H9 (cell line): Measurements from ENCODE around the gene NCAM2. TPM values are rescaled to one million over a fixed set of nuclear protein-coding genes. Genes with fewer than 3 reads are reported as not detected.

Source experiments
- DNase-seq: peaks from one replicate; pipeline ENCODE4 v3.0.0-alpha.2; 2017
- H2AFZ ChIP-seq: one replicate; pipeline ENCODE4 v1.6.1; 2013; ENCODE audit warnings: mild to moderate bottlenecking, low read length, control low read depth, moderate library complexity
- H2AK5ac ChIP-seq: 2 replicates; pipeline ENCODE4 v1.6.1; 2013; ENCODE audit warnings: low read length, control low read depth, mixed read lengths; ENCODE audit not compliant: insufficient read length
- H2BK120ac ChIP-seq: one replicate; pipeline ENCODE4 v1.6.1; 2013; ENCODE audit warnings: low read depth, mild to moderate bottlenecking, low read length, control low read depth, inconsistent platforms; ENCODE audit not compliant: poor library complexity, severe bottlenecking
- H2BK12ac ChIP-seq: 2 replicates; pipeline ENCODE4 v1.6.1; 2013; ENCODE audit warnings: low read length, control low read depth, mixed read lengths, low read depth; ENCODE audit not compliant: insufficient read length
- H2BK15ac ChIP-seq: 2 replicates; pipeline ENCODE4 v1.6.1; 2013; ENCODE audit warnings: low read depth, low read length, control low read depth
- H2BK20ac ChIP-seq: one replicate; pipeline ENCODE4 v1.6.1; 2013; ENCODE audit warnings: low read depth, mild to moderate bottlenecking, low read length, control low read depth, inconsistent platforms; ENCODE audit not compliant: poor library complexity, severe bottlenecking
- H2BK5ac ChIP-seq: 2 replicates; pipeline ENCODE4 v1.6.1; 2013; ENCODE audit warnings: low read length, control low read depth, mixed read lengths; ENCODE audit not compliant: insufficient read length
- H3K14ac ChIP-seq: 2 replicates; pipeline ENCODE4 v1.6.1; 2013; ENCODE audit warnings: low read length, control low read depth; ENCODE audit not compliant: insufficient read depth
- H3K18ac ChIP-seq: 2 replicates; pipeline ENCODE4 v1.6.1; 2013; ENCODE audit warnings: low read depth, mild to moderate bottlenecking, mixed read lengths, low read length, control low read depth; ENCODE audit not compliant: insufficient read length
- H3K23ac ChIP-seq: 2 replicates; pipeline ENCODE4 v1.6.1; 2013; ENCODE audit warnings: low read length, control low read depth, mixed read lengths, low read depth; ENCODE audit not compliant: insufficient read length
- H3K23me2 ChIP-seq: 2 replicates; pipeline ENCODE4 v1.6.1; 2013; ENCODE audit warnings: low read depth, mild to moderate bottlenecking, mixed read lengths, low read length, control low read depth; ENCODE audit not compliant: insufficient read length, poor library complexity, severe bottlenecking
- H3K27ac ChIP-seq: 2 replicates; pipeline ENCODE4 v1.5.1; 2013; ENCODE audit warnings: low read length, control low read depth, mixed read lengths, low read depth; ENCODE audit not compliant: insufficient read length
- H3K27me3 ChIP-seq: 2 replicates; pipeline ENCODE4 v1.6.1; 2013; ENCODE audit warnings: low read length, control low read depth, inconsistent platforms; ENCODE audit not compliant: insufficient read depth
- H3K4ac ChIP-seq: 2 replicates; pipeline ENCODE4 v1.6.1; 2013; ENCODE audit warnings: low read depth, mild to moderate bottlenecking, control low read depth, inconsistent platforms, low read length, moderate library complexity
- H3K4me1 ChIP-seq: 2 replicates; pipeline ENCODE4 v1.6.1; 2013; ENCODE audit warnings: low read length, control low read depth, inconsistent platforms; ENCODE audit not compliant: insufficient read depth
- H3K4me2 ChIP-seq: 2 replicates; pipeline ENCODE4 v1.6.1; 2013; ENCODE audit warnings: low read length, control low read depth, mixed read lengths; ENCODE audit not compliant: insufficient read length, insufficient read depth
- H3K56ac ChIP-seq: 2 replicates; pipeline ENCODE4 v1.6.1; 2013; ENCODE audit warnings: low read depth, mild to moderate bottlenecking, mixed read lengths, low read length, control low read depth; ENCODE audit not compliant: insufficient read length
- H3K79me1 ChIP-seq: 2 replicates; pipeline ENCODE4 v1.6.1; 2013; ENCODE audit warnings: low read depth, mild to moderate bottlenecking, moderate library complexity, low read length, control low read depth, inconsistent platforms; ENCODE audit not compliant: insufficient read depth, poor library complexity, severe bottlenecking
- H3K79me2 ChIP-seq: 2 replicates; pipeline ENCODE4 v1.6.1; 2013; ENCODE audit warnings: low read length, control low read depth, inconsistent platforms; ENCODE audit not compliant: insufficient read depth
- H3K9ac ChIP-seq: 2 replicates; pipeline ENCODE4 v1.6.1; 2013; ENCODE audit warnings: low read length, control low read depth, mixed read lengths; ENCODE audit not compliant: insufficient read length; ENCODE audit errors: extremely low read depth
- H3K9me3 ChIP-seq: one replicate; pipeline ENCODE4 v1.6.1; 2013; ENCODE audit warnings: low read depth, low read length, inconsistent platforms; ENCODE audit not compliant: control insufficient read depth
- H3T11ph ChIP-seq: one replicate; pipeline ENCODE4 v1.6.1; 2013; ENCODE audit warnings: mild to moderate bottlenecking, low read length, control low read depth, inconsistent platforms
- H4K20me1 ChIP-seq: one replicate; pipeline ENCODE4 v1.6.1; 2013; ENCODE audit not compliant: control insufficient read depth, insufficient read length, insufficient read depth
- H4K5ac ChIP-seq: 2 replicates; pipeline ENCODE4 v1.6.1; 2013; ENCODE audit warnings: low read depth, mild to moderate bottlenecking, mixed read lengths, low read length, control low read depth; ENCODE audit not compliant: insufficient read length
- H4K8ac ChIP-seq: replicated peaks from 2 replicates; pipeline ENCODE4 v1.6.1; 2013; ENCODE audit warnings: low read length, control low read depth, mixed read lengths, low read depth; ENCODE audit not compliant: insufficient read length
- H4K91ac ChIP-seq: 2 replicates; pipeline ENCODE4 v1.6.1; 2013; ENCODE audit warnings: low read depth, mild to moderate bottlenecking, moderate library complexity, mixed read lengths, low read length, control low read depth; ENCODE audit not compliant: insufficient read length
- H3K27ac Mint-ChIP-seq, 3 experiments: 2 replicates in 2 of 3; 3 replicates in 1 of 3; pipeline ENCODE4 v1.8.0; 2020 to 2021; ENCODE audit warnings: mixed read lengths in 3 of 3, mild to moderate bottlenecking in 1 of 3, moderate library complexity in 1 of 3
- H3K27me3 Mint-ChIP-seq: 2 replicates; pipeline ENCODE4 v1.8.0; 2021; ENCODE audit warnings: low read depth, mild to moderate bottlenecking, moderate library complexity, mixed read lengths
- H3K36me3 Mint-ChIP-seq, 3 experiments: 2 replicates in 2 of 3; 3 replicates in 1 of 3; pipeline ENCODE4 v1.8.0; 2020 to 2021; ENCODE audit warnings: low read depth in 3 of 3, mixed read lengths in 3 of 3; ENCODE audit not compliant: insufficient read depth in 1 of 3
- H3K4me1 Mint-ChIP-seq, 2 experiments: 2 replicates each; pipeline ENCODE4 v1.8.0; 2020; ENCODE audit warnings: mixed read lengths in 2 of 2
- H3K4me3 Mint-ChIP-seq, 2 experiments: 2 replicates in 1 of 2; 3 replicates in 1 of 2; pipeline ENCODE4 v1.8.0; 2020 to 2021; ENCODE audit warnings: mild to moderate bottlenecking in 2 of 2, mixed read lengths in 2 of 2, moderate library complexity in 1 of 2
- H3K9me3 Mint-ChIP-seq, 2 experiments: 2 replicates in 1 of 2; 3 replicates in 1 of 2; pipeline ENCODE4 v1.8.0; 2020; ENCODE audit warnings: mild to moderate bottlenecking in 2 of 2, mixed read lengths in 2 of 2, moderate library complexity in 1 of 2
- WGBS: extraction: QIAGEN DNeasy Blood & Tissue Kit; methylation state at CpG from one replicate; pipeline ENCODE4 v1.1.7; 2013; ENCODE audit warnings: missing lambda C conversion rate, low lambda C conversion rate, mixed read lengths; ENCODE audit not compliant: insufficient read length; ENCODE audit errors: extremely low coverage; 5-methylcytosine and 5-hydroxymethylcytosine counted together
- total RNA-seq: library from RNA; stranded (reverse); gene quantifications from 2 replicates; pipeline ENCODE4 v1.2.1, GENCODE V29; 2021
- TF ChIP-seq, protein P1 (sequence below): fragments of 200-600 bp; sonication (generic); conservative IDR thresholded peaks from 3 replicates; pipeline ENCODE4 v1.8.0; 2021; ENCODE audit warnings: antibody characterized with exemption, mild to moderate bottlenecking

Gene NCAM2
- total RNA-seq, 1 experiment from 2014 or later = 2.2 TPM

DNA sequence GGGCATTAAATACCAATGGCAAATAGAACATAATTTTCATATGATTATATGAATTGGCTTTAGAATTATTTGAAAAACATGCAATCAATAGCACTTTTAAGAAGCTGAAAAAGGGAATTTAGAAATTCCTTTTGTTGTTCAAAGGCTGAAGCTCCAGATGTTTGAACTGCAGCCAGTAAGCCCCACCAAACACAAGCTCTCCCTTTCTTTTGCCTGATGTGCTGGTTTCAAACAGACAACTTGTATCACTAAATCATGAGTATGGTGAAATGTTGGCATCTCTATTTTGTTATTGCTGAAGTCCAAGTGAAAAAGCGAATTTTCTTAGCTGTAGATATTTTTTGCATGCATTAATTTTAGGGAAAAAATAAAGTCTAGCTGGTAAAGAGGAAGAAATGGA lies 27.5 kb upstream of the NCAM2 start:
- H3K79me2 ChIP-seq = no peaks in the 10 kb centered on the region
- no peaks in the 10 kb centered on the region for H3K4me1 ChIP-seq
- no peaks in the 10 kb centered on the region for H3K27me3 Mint-ChIP-seq
- no peak overlapping the region for H3K18ac ChIP-seq
- no peak overlapping the region for H2AK5ac ChIP-seq
- TF ChIP-seq, protein P1, sequence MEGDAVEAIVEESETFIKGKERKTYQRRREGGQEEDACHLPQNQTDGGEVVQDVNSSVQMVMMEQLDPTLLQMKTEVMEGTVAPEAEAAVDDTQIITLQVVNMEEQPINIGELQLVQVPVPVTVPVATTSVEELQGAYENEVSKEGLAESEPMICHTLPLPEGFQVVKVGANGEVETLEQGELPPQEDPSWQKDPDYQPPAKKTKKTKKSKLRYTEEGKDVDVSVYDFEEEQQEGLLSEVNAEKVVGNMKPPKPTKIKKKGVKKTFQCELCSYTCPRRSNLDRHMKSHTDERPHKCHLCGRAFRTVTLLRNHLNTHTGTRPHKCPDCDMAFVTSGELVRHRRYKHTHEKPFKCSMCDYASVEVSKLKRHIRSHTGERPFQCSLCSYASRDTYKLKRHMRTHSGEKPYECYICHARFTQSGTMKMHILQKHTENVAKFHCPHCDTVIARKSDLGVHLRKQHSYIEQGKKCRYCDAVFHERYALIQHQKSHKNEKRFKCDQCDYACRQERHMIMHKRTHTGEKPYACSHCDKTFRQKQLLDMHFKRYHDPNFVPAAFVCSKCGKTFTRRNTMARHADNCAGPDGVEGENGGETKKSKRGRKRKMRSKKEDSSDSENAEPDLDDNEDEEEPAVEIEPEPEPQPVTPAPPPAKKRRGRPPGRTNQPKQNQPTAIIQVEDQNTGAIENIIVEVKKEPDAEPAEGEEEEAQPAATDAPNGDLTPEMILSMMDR = no peak
- H3K36me3 Mint-ChIP-seq = no peaks in the 10 kb centered on the region
- no peak overlapping the region for H2BK15ac ChIP-seq
- H4K91ac ChIP-seq = no peak overlapping the region
- H2BK120ac ChIP-seq = no peak overlapping the region
- H3K14ac ChIP-seq = no peak overlapping the region
- H3K23me2 ChIP-seq = no peaks in the 10 kb centered on the region
- DNase-seq = no peak
- H3K9me3 Mint-ChIP-seq = peaks cover 0 to 2% of the 10 kb centered on the region in 2 experiments; a peak in 3 of 5 replicates
- no peak overlapping the region for H3K4me3 Mint-ChIP-seq
- H2BK12ac ChIP-seq = no peak overlapping the region
- H3K4me2 ChIP-seq = no peak overlapping the region
- H3K27me3 ChIP-seq = no peaks in the 10 kb centered on the region
- no peak overlapping the region for H3K56ac ChIP-seq
- no peak overlapping the region for H3T11ph ChIP-seq
- no peaks in the 10 kb centered on the region for H3K79me1 ChIP-seq
- H4K5ac ChIP-seq = no peak overlapping the region
- H3K4me1 Mint-ChIP-seq = peaks cover 2 to 6% of the 10 kb centered on the region in 2 experiments; a peak in 3 of 4 replicates
- no peak overlapping the region for H2BK5ac ChIP-seq
- H3K4ac ChIP-seq = no peak overlapping the region
- no CpG with 5 or more reads among the region's 1 CpG for WGBS
- H2BK20ac ChIP-seq = no peak overlapping the region
- H3K9ac ChIP-seq = no peak overlapping the region
- no peak overlapping the region for H3K27ac Mint-ChIP-seq
- no peak overlapping the region for H4K8ac ChIP-seq
- H4K20me1 ChIP-seq = no peaks in the 10 kb centered on the region
- no peak overlapping the region for H3K23ac ChIP-seq
- no peaks in the 10 kb centered on the region for H3K9me3 ChIP-seq
- H3K27ac ChIP-seq = no peak overlapping the region
- H2AFZ ChIP-seq = no peak overlapping the region
